BLaER1 (cell line): ENCODE data around the gene P3H3.

Experiments
- H3K27ac ChIP-seq: shearing (Covaris generic); formaldehyde crosslinking; 2 replicates; pipeline ENCODE4 v1.8.1; 2022
- H3K27me3 ChIP-seq: shearing (Covaris generic); formaldehyde crosslinking; 2 replicates; pipeline ENCODE4 v1.8.1; 2022
- H3K36me3 ChIP-seq: shearing (Covaris generic); formaldehyde crosslinking; 2 replicates; pipeline ENCODE4 v1.8.1; 2022
- H3K4me1 ChIP-seq: shearing (Covaris generic); formaldehyde crosslinking; 2 replicates; pipeline ENCODE4 v1.8.1; 2022
- H3K4me2 ChIP-seq: shearing (Covaris generic); formaldehyde crosslinking; 2 replicates; pipeline ENCODE4 v1.8.1; 2022
- H3K4me3 ChIP-seq: shearing (Covaris generic); formaldehyde crosslinking; 2 replicates; pipeline ENCODE4 v1.8.1; 2022
- H3K9ac ChIP-seq: shearing (Covaris generic); formaldehyde crosslinking; 2 replicates; pipeline ENCODE4 v1.8.1; 2022
- H3K9me3 ChIP-seq: shearing (Covaris generic); formaldehyde crosslinking; 2 replicates; pipeline ENCODE4 v1.8.1; 2022
- H4K20me1 ChIP-seq: shearing (Covaris generic); formaldehyde crosslinking; 2 replicates; pipeline ENCODE4 v1.8.1; 2022
- Cebpa-rat ChIP-seq: shearing (Covaris generic); IDR thresholded peaks from 2 replicates; pipeline ENCODE4 v1.8.1; 2022

Gene P3H3

GRCh38 chr12:6784761-6785160 is 43.4 kb upstream of the P3H3 start:
- H3K4me1 ChIP-seq, result peaks cover 64% of the 10 kb centered on the region
- no peaks in the 10 kb centered on the region for H3K36me3 ChIP-seq
- H4K20me1 ChIP-seq, result peaks cover 23% of the 10 kb centered on the region; the same call in 1 of the 2 replicates
- peak overlapping the region; percentile 76 for H3K4me2 ChIP-seq
- H3K9me3 ChIP-seq, result no peaks in the 10 kb centered on the region
- H3K4me3 ChIP-seq, result no peak overlapping the region
- H3K27ac ChIP-seq, result no peak overlapping the region
- H3K9ac ChIP-seq, result no peak overlapping the region
- H3K27me3 ChIP-seq, result peaks cover 91% of the 10 kb centered on the region
- no peak for TF ChIP-seq Cebpa-rat

- Histone ChIP-seq H3K4me3 (no peak overlapping the region), H3K4me1 (peaks cover 51% of the 10 kb centered on the region), H3K36me3 (no peaks in the 10 kb centered on the region), H4K20me1 (peaks cover 35% of the 10 kb centered on the region), H3K27ac (no peak overlapping the region), H3K27me3 (peaks cover 96% of the 10 kb centered on the region), H3K9me3 (no peaks in the 10 kb centered on the region), H3K4me2 (no peak overlapping the region), H3K9ac (no peak overlapping the region)
- TF ChIP-seq Cebpa-rat, result no peak
Observed at GRCh38 chr12:6786416-6787094, 41.7 kb upstream of the P3H3 start.

- peaks cover 51% of the 10 kb centered on the region for H3K4me1 ChIP-seq
- peaks cover 39% of the 10 kb centered on the region for H4K20me1 ChIP-seq
- peaks cover 90% of the 10 kb centered on the region for H3K27me3 ChIP-seq
- H3K27ac ChIP-seq, result no peak overlapping the region
- no peak overlapping the region for H3K4me3 ChIP-seq
- no peak for TF ChIP-seq Cebpa-rat
- H3K36me3 ChIP-seq, result no peaks in the 10 kb centered on the region
- H3K9ac ChIP-seq, result no peak overlapping the region
- H3K9me3 ChIP-seq, result no peaks in the 10 kb centered on the region
- no peak overlapping the region for H3K4me2 ChIP-seq
Observed at GRCh38 chr12:6787309-6787708, 40.9 kb upstream of the P3H3 start.

GRCh38 chr12:6788972-6789924 is 39.0 kb upstream of the P3H3 start, which contains the start of gene CD4:
Gene CD4 (plus strand): TSS chr12:6789528. CDS start chr12:6800139, 10,611 bp downstream.
- H3K36me3 ChIP-seq, result no peaks in the 10 kb centered on the region
- no peak within 1 kb of the TSS for H3K27ac ChIP-seq
- peaks cover 88% of the 10 kb centered on the region for H3K27me3 ChIP-seq
- H4K20me1 ChIP-seq, result peaks cover 40% of the 10 kb centered on the region
- TF ChIP-seq Cebpa-rat, result no peak
- H3K9ac ChIP-seq, result no peak within 1 kb of the TSS
- H3K4me1 ChIP-seq, result peaks cover 48% of the 10 kb centered on the region
- H3K9me3 ChIP-seq, result no peaks in the 10 kb centered on the region
- H3K4me2 ChIP-seq, result peak within 1 kb of the TSS; percentile 28
- H3K4me3 ChIP-seq, result no peak within 1 kb of the TSS

- peak overlapping the region; percentile 79; the same call in 1 of the 2 replicates for H3K4me2 ChIP-seq
- peaks cover 88% of the 10 kb centered on the region for H3K27me3 ChIP-seq
- no peaks in the 10 kb centered on the region for H3K9me3 ChIP-seq
- H3K4me1 ChIP-seq, result peaks cover 40% of the 10 kb centered on the region
- no peak overlapping the region for H3K9ac ChIP-seq
- H3K36me3 ChIP-seq, result no peaks in the 10 kb centered on the region
- TF ChIP-seq Cebpa-rat, result no peak
- no peak overlapping the region for H3K27ac ChIP-seq
- no peak overlapping the region for H3K4me3 ChIP-seq
- peaks cover 42% of the 10 kb centered on the region for H4K20me1 ChIP-seq
Observed at GRCh38 chr12:6790496-6791150, 37.6 kb upstream of the P3H3 start.

GRCh38 chr12:6791931-6792520 is 36.2 kb upstream of the P3H3 start:
- H3K9ac ChIP-seq, result no peak overlapping the region

GRCh38 chr12:6792522-6793201 is 35.5 kb upstream of the P3H3 start:
- no peaks in the 10 kb centered on the region for H3K36me3 ChIP-seq
- no peak overlapping the region for H3K9ac ChIP-seq
- peak overlapping the region; percentile 40 for H3K4me3 ChIP-seq
- H3K9me3 ChIP-seq, result no peaks in the 10 kb centered on the region
- peaks cover 36% of the 10 kb centered on the region for H3K4me1 ChIP-seq
- no peak for TF ChIP-seq Cebpa-rat
- peaks cover 49% of the 10 kb centered on the region for H4K20me1 ChIP-seq
- no peak overlapping the region for H3K27ac ChIP-seq
- H3K4me2 ChIP-seq, result peak overlapping the region; percentile 79
- peaks cover 91% of the 10 kb centered on the region for H3K27me3 ChIP-seq

More at GRCh38 chr12:6791931-6792520, 36.2 kb upstream of the P3H3 start:
- no peaks in the 10 kb centered on the region for H3K9me3 ChIP-seq
- peak overlapping the region; percentile 40 for H3K4me3 ChIP-seq
- no peak for TF ChIP-seq Cebpa-rat
- H3K27me3 ChIP-seq, result peaks cover 91% of the 10 kb centered on the region
- H3K4me1 ChIP-seq, result peaks cover 36% of the 10 kb centered on the region
- no peak overlapping the region for H3K27ac ChIP-seq
- H4K20me1 ChIP-seq, result peaks cover 49% of the 10 kb centered on the region
- peak overlapping the region; percentile 79 for H3K4me2 ChIP-seq
- H3K36me3 ChIP-seq, result no peaks in the 10 kb centered on the region

GRCh38 chr12:6795088-6795487 is 33.1 kb upstream of the P3H3 start:
- TF ChIP-seq Cebpa-rat, result no peak
- no peak overlapping the region for H3K27ac ChIP-seq
- H3K4me1 ChIP-seq, result peaks cover 28% of the 10 kb centered on the region
- H3K27me3 ChIP-seq, result peaks cover 92% of the 10 kb centered on the region
- H4K20me1 ChIP-seq, result peaks cover 39% of the 10 kb centered on the region
- H3K4me3 ChIP-seq, result no peak overlapping the region
- no peak overlapping the region for H3K9ac ChIP-seq
- no peaks in the 10 kb centered on the region for H3K9me3 ChIP-seq
- H3K36me3 ChIP-seq, result no peaks in the 10 kb centered on the region
- H3K4me2 ChIP-seq, result no peak overlapping the region

GRCh38 chr12:6796576-6796975 is 31.6 kb upstream of the P3H3 start:
- Histone ChIP-seq H3K4me3 (no peak overlapping the region), H3K27ac (no peak overlapping the region), H3K27me3 (peaks cover 81% of the 10 kb centered on the region), H3K4me2 (no peak overlapping the region), H3K9me3 (no peaks in the 10 kb centered on the region), H3K9ac (no peak overlapping the region), H4K20me1 (peaks cover 26% of the 10 kb centered on the region), H3K36me3 (no peaks in the 10 kb centered on the region), H3K4me1 (peaks cover 25% of the 10 kb centered on the region)
- no peak for TF ChIP-seq Cebpa-rat
